AG04450 (cell line): Measurements from ENCODE around the gene NLRP8. TPM values are rescaled to one million over a fixed set of nuclear protein-coding genes. Genes with fewer than 3 reads are reported as not detected.

Source experiments
- CTCF ChIA-PET: fragments of 300-600, 350-600 bp; formaldehyde crosslinking; extraction: SDS; loops from one replicate; lab custom pipeline; 2022; ENCODE audit warnings: antibody characterized with exemption, inconsistent platforms; lab: Charles Lee
- POLR2A ChIA-PET: fragments of 350-600 bp; formaldehyde crosslinking; extraction: SDS; loops from one replicate; lab custom pipeline; 2021; ENCODE audit warnings: antibody characterized with exemption, inconsistent platforms; lab: Yijun Ruan, JAX
- DNase-seq: peaks from one replicate; pipeline ENCODE4 v3.0.0-alpha.2; 2011; ENCODE audit warnings: low read depth, low spot score
- H3K27ac ChIP-seq: one replicate; pipeline ENCODE4 v1.5.1; 2012; ENCODE audit warnings: low read depth, low read length, control low read depth
- H3K27me3 ChIP-seq: one replicate; pipeline ENCODE4 v1.6.0; 2012; ENCODE audit warnings: low read length; ENCODE audit not compliant: control insufficient read depth, insufficient read depth
- H3K4me3 ChIP-seq: 2 replicates; pipeline ENCODE4 v1.5.1; 2011; ENCODE audit warnings: mild to moderate bottlenecking, low read depth, low read length, control low read depth
- H3K9me3 ChIP-seq: 2 replicates; pipeline ENCODE4 v1.5.1; 2012; ENCODE audit warnings: low read length; ENCODE audit not compliant: control insufficient read depth, insufficient read depth
- CTCF ChIP-seq: IDR thresholded peaks from 2 replicates; pipeline ENCODE4 v1.5.1; 2011; ENCODE audit warnings: low read depth, low read length, control low read depth, inconsistent platforms
- polyA plus RNA-seq: library from polyadenylated mRNA; depleted of rRNA; stranded (reverse); fragments of >200 nt; gene quantifications from 2 replicates; pipeline ENCODE4 v1.2.3, GENCODE V29; 2011

NLRP8 gene
- polyA plus RNA-seq, 1 experiment, result not detected

GRCh38 chr19:55907746-55908145 is 39.9 kb upstream of the NLRP8 start:
- no peak for TF ChIP-seq CTCF
- Histone ChIP-seq H3K9me3 (peaks cover 53% of the 10 kb centered on the region), H3K4me3 (no peak overlapping the region), H3K27ac (no peak overlapping the region), H3K27me3 (no peaks in the 10 kb centered on the region)
- no peak for DNase-seq
- POLR2A ChIA-PET, result no interaction called here
- CTCF ChIA-PET, result no interaction called here

- no peak for DNase-seq
- POLR2A ChIA-PET, result no interaction called here
- H3K27me3 ChIP-seq, result no peaks in the 10 kb centered on the region
- H3K4me3 ChIP-seq, result no peak overlapping the region
- CTCF ChIA-PET, result no interaction called here
- H3K9me3 ChIP-seq, result peaks cover 50% of the 10 kb centered on the region
- no peak for TF ChIP-seq CTCF
- no peak overlapping the region for H3K27ac ChIP-seq
Measured at GRCh38 chr19:55909801-55910200, 37.8 kb upstream of the NLRP8 start.

GRCh38 chr19:55912916-55913315 is 34.7 kb upstream of the NLRP8 start:
- ChIA-PET POLR2A (no interaction called here), CTCF (no interaction called here)
- DNase-seq, result no peak
- no peak for TF ChIP-seq CTCF
- Histone ChIP-seq H3K27me3 (no peaks in the 10 kb centered on the region), H3K27ac (no peak overlapping the region), H3K9me3 (peaks cover 36% of the 10 kb centered on the region), H3K4me3 (no peak overlapping the region)

GRCh38 chr19:55913643-55914268 is 33.9 kb upstream of the NLRP8 start:
- H3K9me3 ChIP-seq, result peaks cover 34% of the 10 kb centered on the region
- no peaks in the 10 kb centered on the region for H3K27me3 ChIP-seq
- POLR2A ChIA-PET, result no interaction called here
- no peak overlapping the region for H3K27ac ChIP-seq
- no peak for TF ChIP-seq CTCF
- DNase-seq, result no peak
- H3K4me3 ChIP-seq, result no peak overlapping the region
- CTCF ChIA-PET, result no interaction called here

GRCh38 chr19:55923556-55923955 is 24.1 kb upstream of the NLRP8 start:
- Histone ChIP-seq H3K4me3 (no peak overlapping the region), H3K27me3 (no peaks in the 10 kb centered on the region), H3K9me3 (peaks cover 32% of the 10 kb centered on the region), H3K27ac (no peak overlapping the region)
- no peak for TF ChIP-seq CTCF
- ChIA-PET POLR2A (no interaction called here), CTCF (no interaction called here)
- DNase-seq, result no peak
